Progenitor cell of endocrine pancreas (in vitro differentiated cells): ENCODE results near the gene CNTN1. TPM values are rescaled to one million over a fixed set of nuclear protein-coding genes. Genes with fewer than 3 reads are reported as not detected.

Experiments used
- DNase-seq: peaks from one replicate; pipeline ENCODE4 v3.0.0; 2021; ENCODE audit warnings: low spot score; ENCODE audit not compliant: unreplicated experiment
- H3K27ac Mint-ChIP-seq: 2 replicates; pipeline ENCODE4 v1.8.0; 2021; ENCODE audit warnings: mild to moderate bottlenecking, moderate library complexity, mixed read lengths
- H3K27me3 Mint-ChIP-seq: 2 replicates; pipeline ENCODE4 v1.8.0; 2021; ENCODE audit warnings: mixed read lengths
- H3K36me3 Mint-ChIP-seq: 2 replicates; pipeline ENCODE4 v1.8.0; 2022; ENCODE audit warnings: mixed read lengths; ENCODE audit not compliant: insufficient read depth
- H3K4me1 Mint-ChIP-seq: 2 replicates; pipeline ENCODE4 v1.8.0; 2021; ENCODE audit warnings: low read depth, mixed read lengths
- H3K4me3 Mint-ChIP-seq: 2 replicates; pipeline ENCODE4 v1.8.0; 2021; ENCODE audit warnings: low read depth, mild to moderate bottlenecking, moderate library complexity, mixed read lengths
- H3K9me3 Mint-ChIP-seq: 2 replicates; pipeline ENCODE4 v1.8.0; 2021; ENCODE audit warnings: low read depth, mixed read lengths
- CTCF ChIP-seq: fragments of 200-600 bp; sonication (generic); IDR thresholded peaks from one replicate; pipeline ENCODE4 v1.5.0; 2021; ENCODE audit warnings: antibody characterized with exemption, mild to moderate bottlenecking; ENCODE audit not compliant: unreplicated experiment
- total RNA-seq: library from RNA; stranded (reverse); gene quantifications from 2 replicates; pipeline ENCODE4 v1.2.1, GENCODE V29; 2021

Gene CNTN1
- total RNA-seq, 1 donor from 2014 or later: 3.1 TPM

- no peaks in the 10 kb centered on the region for H3K27me3 Mint-ChIP-seq
- no peak for DNase-seq
Observed at GRCh38 chr12:40646456-40646855, 45.8 kb upstream of the CNTN1 start.

GRCh38 chr12:40646911-40647310 lies 45.3 kb upstream of the CNTN1 start:
- H3K9me3 Mint-ChIP-seq: peaks cover 4% of the 10 kb centered on the region
- no peaks in the 10 kb centered on the region for H3K27me3 Mint-ChIP-seq
- TF ChIP-seq CTCF: no peak
- H3K27ac Mint-ChIP-seq: no peak overlapping the region
- H3K4me1 Mint-ChIP-seq: no peaks in the 10 kb centered on the region
- no peak for DNase-seq
- H3K4me3 Mint-ChIP-seq: no peak overlapping the region
- H3K36me3 Mint-ChIP-seq: no peaks in the 10 kb centered on the region

More at GRCh38 chr12:40646456-40646855, 45.8 kb upstream of the CNTN1 start:
- peaks cover 9% of the 10 kb centered on the region for H3K9me3 Mint-ChIP-seq
- no peak overlapping the region for H3K4me3 Mint-ChIP-seq
- no peaks in the 10 kb centered on the region for H3K4me1 Mint-ChIP-seq
- H3K36me3 Mint-ChIP-seq: no peaks in the 10 kb centered on the region
- no peak for TF ChIP-seq CTCF
- no peak overlapping the region for H3K27ac Mint-ChIP-seq

GRCh38 chr12:40647651-40648050 lies 44.6 kb upstream of the CNTN1 start:
- Mint-ChIP-seq H3K27ac (no peak overlapping the region), H3K4me3 (no peak overlapping the region), H3K4me1 (no peaks in the 10 kb centered on the region), H3K36me3 (no peaks in the 10 kb centered on the region), H3K27me3 (no peaks in the 10 kb centered on the region), H3K9me3 (peaks cover 3% of the 10 kb centered on the region)
- no peak for DNase-seq
- TF ChIP-seq CTCF: no peak

GRCh38 chr12:40648519-40648918 lies 43.7 kb upstream of the CNTN1 start:
- DNase-seq: no peak
- TF ChIP-seq CTCF: no peak
- H3K27ac Mint-ChIP-seq: no peak overlapping the region
- no peaks in the 10 kb centered on the region for H3K9me3 Mint-ChIP-seq
- H3K36me3 Mint-ChIP-seq: no peaks in the 10 kb centered on the region
- no peaks in the 10 kb centered on the region for H3K4me1 Mint-ChIP-seq
- no peaks in the 10 kb centered on the region for H3K27me3 Mint-ChIP-seq
- H3K4me3 Mint-ChIP-seq: no peak overlapping the region

- TF ChIP-seq CTCF: no peak
- Mint-ChIP-seq H3K4me1 (no peaks in the 10 kb centered on the region), H3K4me3 (no peak overlapping the region), H3K36me3 (no peaks in the 10 kb centered on the region), H3K27me3 (no peaks in the 10 kb centered on the region), H3K27ac (no peak overlapping the region), H3K9me3 (no peaks in the 10 kb centered on the region)
- DNase-seq: no peak
Observed at GRCh38 chr12:40650038-40650704, 42.1 kb upstream of the CNTN1 start.
